Spleen (tissue), 7 donors: ENCODE data around the gene TESMIN.

Experiments
- POLR2A ChIP-seq, 3 donors: fragments of 450-650 bp; IDR thresholded peaks; one replicate each; pipeline ENCODE4 v1.5.1; 2017; ENCODE audit warnings: antibody characterized with exemption in 3 of 3, mild to moderate bottlenecking in 1 of 3
- TF ChIP-seq, protein P1 (sequence below), 11 experiments: fragments of 200-600 bp in 7 of 11; fragments of 450-650 bp in 4 of 11; sonication (generic) in 4 of 11; IDR thresholded peaks in 8 of 11; conservative IDR thresholded peaks in 3 of 11; 1 replicate in 7 of 11; 2 replicates in 4 of 11; pipeline versions ENCODE4 v1.4.0 to v1.8.0; 2016 to 2021; ENCODE audit warnings: antibody characterized with exemption in 11 of 11, inconsistent platforms in 4 of 11, mild to moderate bottlenecking in 1 of 11
- donor health status: DM: no; HTN: no; CAD: no; lungs with moderate emphysema.
- donor health status: DM: no; HTN: no; CAD: no.
- donor health status: DM: no; HTN: no; CAD: no.

DNA sequence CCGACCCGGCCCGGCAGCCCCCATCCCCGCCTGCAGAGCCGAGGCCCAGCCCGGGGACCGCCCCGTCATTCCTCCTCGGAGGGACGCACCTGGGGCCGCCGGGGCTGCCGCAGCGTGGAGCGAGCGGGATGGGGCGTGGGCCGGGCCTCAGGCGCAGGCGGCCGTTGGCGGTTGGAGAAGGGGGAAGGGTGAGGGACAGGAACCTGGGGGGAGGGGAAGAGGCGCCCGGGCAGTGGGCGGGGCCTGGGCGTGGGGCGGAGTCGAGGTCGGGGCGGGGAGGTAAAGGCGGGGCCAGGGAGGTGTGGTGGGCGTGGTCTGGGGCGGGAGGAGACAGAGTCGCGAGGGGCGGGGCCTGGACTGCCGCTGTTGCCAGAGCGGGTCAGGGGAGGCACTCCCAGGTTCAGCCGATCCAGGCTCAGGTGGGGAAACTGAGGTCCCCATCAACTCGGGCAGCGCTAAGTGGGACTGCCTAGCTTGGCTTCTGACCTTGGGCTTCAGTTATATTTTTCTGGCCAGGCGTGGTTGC, at the start of gene TESMIN:
- TF ChIP-seq, protein P1, sequence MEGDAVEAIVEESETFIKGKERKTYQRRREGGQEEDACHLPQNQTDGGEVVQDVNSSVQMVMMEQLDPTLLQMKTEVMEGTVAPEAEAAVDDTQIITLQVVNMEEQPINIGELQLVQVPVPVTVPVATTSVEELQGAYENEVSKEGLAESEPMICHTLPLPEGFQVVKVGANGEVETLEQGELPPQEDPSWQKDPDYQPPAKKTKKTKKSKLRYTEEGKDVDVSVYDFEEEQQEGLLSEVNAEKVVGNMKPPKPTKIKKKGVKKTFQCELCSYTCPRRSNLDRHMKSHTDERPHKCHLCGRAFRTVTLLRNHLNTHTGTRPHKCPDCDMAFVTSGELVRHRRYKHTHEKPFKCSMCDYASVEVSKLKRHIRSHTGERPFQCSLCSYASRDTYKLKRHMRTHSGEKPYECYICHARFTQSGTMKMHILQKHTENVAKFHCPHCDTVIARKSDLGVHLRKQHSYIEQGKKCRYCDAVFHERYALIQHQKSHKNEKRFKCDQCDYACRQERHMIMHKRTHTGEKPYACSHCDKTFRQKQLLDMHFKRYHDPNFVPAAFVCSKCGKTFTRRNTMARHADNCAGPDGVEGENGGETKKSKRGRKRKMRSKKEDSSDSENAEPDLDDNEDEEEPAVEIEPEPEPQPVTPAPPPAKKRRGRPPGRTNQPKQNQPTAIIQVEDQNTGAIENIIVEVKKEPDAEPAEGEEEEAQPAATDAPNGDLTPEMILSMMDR (IDR thresholded peaks at IDR 0.05 in 8 of 11, conservative IDR thresholded peaks at IDR 0.05 in 3 of 11), result peak in 1 of 11 experiments; percentile 14
- peak in 1 of 3 donors; percentile 9 for TF ChIP-seq POLR2A (IDR thresholded peaks at IDR 0.05)
